HG02852 (cell line): ENCODE data around the gene PRR5.

ENCODE experiments used
- ATAC-seq: cut with Tn5 transposase; IDR thresholded peaks from one replicate; pipeline ENCODE4 v1.9.1; 2021; ENCODE audit warnings: mild to moderate bottlenecking, moderate library complexity; ENCODE audit not compliant: unreplicated experiment

PRR5 gene

DNA sequence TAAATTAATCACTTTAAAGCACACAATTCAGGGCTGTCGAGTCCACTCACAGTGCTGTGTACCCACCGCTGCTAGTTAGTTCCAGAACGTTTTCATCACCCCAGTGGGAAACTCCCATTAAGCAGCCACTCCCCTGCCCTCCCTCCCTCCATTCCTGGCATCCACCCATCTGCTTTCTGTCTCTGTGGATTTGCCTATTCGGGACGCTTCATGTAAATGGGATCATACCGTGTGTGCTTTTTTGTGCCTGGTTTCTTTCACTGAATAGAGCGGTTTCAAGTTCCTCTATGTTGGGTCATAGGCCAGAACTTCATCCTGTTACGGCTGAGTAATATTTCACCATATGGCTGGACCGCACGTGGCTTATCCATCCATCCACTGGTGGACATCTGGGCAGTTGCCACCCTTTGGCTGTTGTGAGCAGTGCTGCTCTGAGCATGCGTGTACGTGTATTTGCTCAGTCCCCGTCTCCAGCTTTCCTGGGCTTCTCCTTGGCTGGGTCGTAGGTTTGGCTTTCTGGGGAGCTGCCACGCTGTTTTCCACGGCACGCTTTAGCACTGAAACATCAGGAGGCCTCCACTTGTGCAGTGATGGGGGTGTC, 80.5 kb downstream of the PRR5 start:
- no peak for ATAC-seq

DNA sequence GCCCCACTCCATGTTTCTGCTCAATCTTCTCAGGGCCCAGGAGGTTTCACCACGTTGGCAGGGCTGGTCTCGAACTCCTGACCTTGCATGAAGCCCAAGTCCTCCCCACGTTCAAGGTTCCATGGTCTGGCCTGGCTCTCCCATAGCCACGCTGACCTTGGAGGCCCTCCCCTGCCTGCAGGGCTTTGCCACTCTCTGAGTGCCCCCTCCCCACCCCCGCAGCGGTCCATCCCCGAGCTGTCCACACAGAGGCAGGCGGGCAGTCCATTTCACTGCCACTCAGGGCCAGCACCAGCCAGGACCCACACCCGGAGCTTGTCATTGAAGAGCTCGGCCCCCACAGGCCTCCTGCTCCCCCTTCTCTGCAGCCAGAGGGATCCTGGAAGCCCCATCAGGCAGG, 81.1 kb downstream of the PRR5 start:
- no peak for ATAC-seq

DNA sequence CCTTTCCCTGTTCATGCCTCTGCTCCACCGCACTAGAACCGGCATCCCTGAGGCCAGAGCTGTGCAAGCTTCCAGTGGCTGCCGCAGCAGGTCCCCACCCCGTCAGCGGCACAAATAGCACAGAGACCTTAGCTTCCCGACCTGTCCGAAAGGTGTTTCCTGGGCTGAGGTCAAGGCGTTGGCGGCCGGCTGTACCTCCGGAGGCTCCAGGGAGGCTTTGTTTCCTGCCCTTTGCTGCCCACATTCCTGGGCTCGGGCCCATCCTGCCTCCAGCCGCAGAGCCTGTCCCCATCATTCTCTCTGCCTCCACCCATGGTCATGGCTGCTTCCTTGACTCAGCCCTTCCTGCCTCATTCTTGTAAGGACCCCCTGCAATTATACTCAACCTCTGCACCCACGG, 81.6 kb downstream of the PRR5 start:
- ATAC-seq, result no peak

DNA sequence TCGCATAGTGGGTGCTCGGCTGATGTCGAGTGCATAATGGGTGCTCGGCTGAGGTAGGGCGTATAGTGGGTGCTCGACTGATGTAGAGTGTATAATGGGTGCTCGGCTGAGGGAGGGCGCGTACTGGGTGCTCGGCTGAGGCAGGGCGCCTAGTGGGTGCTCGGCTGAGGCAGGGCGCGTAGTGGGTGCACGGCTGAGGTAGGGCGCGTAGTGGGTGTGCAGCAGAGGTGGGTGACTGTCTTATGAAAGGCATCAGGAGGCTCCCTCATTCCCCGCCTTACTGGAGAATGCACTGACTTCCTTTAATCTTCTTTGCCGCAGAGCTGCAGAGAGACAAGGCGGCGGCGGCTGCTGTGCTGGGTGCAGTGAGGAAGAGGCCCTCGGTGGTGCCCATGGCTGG, 84.1 kb downstream of the PRR5 start:
- no peak for ATAC-seq

DNA sequence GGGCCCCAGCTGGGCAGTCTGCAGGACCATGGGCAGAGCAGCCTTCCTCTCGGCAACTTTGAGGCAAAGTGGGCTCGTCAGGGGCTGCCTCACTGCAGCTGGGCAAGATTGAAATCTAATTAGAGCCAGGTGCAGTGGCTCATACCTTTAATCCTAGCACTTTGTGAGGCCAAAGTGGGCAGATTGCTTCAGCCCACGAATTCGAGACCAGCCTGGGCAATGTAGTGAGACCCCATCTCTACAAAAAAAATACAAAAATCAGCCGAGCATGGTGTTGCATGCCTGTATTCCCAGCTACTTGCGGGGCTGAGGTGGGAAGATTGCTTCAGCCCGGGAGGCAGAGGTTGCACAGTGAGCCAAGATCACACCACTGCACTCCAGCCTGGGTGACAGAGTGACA, 84.6 kb downstream of the PRR5 start:
- no peak for ATAC-seq
